HG02973 (cell line): ENCODE measurements around the gene TGFBRAP1.
A peak's percentile ranks its signal among the peaks of the same experiment; 100 is the strongest.

Experiments used
- ATAC-seq: cut with Tn5 transposase; IDR thresholded peaks from one replicate; pipeline ENCODE4 v1.9.1; 2021; ENCODE audit warnings: moderate library complexity; ENCODE audit not compliant: unreplicated experiment

Gene TGFBRAP1

DNA sequence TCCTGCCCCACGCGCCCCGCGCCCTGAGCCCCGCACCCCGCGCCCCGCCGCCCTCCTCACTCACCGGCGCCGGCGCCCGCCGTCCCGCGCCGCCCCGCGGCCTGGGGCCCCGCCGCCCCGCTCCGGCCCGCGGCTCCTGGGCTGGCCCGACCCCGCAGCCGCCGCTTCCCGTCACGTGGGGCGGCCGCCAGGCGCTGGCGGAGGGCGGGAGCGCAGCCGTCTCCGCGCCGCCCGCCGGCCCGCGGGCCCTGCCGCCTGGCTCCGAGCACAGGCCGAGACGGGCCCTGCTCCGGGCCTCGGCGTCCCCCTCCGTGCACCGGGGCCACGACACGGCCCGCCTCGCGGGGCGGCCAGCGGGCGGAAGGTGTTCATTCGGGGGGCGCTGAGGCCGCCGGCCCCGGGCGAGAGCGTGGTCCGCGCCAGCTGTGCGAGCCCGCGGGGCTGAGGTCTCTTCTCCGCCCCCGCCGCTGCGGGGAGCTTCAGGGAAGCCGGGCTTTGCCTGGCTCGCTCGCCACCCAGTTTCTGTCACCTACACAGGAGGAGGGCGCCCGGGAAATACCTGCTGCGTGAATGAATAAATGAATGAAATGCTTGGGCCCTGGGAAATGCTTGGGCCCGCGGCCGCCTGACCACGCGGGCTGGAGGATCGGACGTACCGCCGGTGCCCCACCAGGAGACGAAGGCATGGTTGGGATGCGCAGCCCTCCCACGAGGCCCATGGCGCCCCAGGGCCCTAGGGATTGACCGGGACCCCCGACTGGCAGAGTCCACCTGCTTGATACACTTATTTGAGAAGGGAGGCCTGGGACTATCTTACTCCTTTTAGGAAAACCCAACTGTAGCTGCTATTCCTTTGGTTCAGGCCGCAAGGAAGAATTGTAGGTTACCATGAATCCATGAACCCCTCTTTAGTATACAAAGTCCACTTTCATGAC, at the start of gene TGFBRAP1:
Gene TGFBRAP1, minus strand, starts transcription at position 175 of the 935 bp plus-strand sequence. CDS start 21,434 bp downstream, outside the sequence.
- ATAC-seq: peak; percentile 68

DNA sequence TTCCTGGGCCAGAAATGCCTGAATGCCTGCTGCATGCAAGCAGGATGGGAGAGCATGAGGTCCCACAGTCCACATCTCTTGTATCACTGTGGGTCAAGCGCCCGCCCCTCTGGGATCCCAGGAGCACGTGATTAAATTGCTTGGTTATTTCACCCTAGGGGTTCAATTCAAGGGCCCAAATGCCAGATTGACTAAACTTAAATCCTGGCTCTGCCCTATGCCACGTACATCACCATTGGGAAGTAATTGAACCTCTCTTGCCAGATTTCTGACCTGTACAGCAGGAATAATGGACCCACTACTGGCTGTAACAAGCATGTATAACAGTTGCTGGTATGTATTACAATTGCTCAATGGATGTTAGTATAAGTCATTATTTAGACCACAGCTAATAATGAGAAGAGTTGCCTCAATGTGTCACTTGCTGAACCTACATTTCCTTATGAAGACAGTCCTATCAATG, 49.4 kb upstream of the TGFBRAP1 start:
- no peak for ATAC-seq

- no peak for ATAC-seq
Measured at GRCh38 chr2:105378276-105378840, 48.8 kb upstream of the TGFBRAP1 start.

GRCh38 chr2:105377871-105378270, 48.3 kb upstream of the TGFBRAP1 start:
- no peak for ATAC-seq

DNA sequence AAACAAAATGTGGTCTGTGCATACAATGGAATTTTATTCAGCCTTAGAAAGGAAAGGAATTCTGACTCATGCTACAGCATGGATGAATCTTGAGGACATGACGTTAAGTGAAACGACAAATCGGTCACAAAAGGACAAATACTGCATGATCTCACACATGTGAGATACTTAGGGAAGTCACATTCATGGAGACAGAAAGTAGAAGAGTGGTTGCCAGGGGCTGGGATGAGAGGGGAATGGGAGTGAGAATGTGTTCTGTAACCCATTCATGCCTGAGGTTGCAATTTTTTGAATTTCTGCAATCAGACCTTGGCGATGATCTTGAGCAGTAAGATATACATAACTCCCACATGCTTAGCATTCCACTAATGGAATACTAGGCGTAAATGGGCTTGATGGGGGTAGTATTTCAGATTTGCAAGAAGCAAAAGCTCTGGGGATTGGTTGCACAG, 47.3 kb upstream of the TGFBRAP1 start:
- no peak for ATAC-seq

DNA sequence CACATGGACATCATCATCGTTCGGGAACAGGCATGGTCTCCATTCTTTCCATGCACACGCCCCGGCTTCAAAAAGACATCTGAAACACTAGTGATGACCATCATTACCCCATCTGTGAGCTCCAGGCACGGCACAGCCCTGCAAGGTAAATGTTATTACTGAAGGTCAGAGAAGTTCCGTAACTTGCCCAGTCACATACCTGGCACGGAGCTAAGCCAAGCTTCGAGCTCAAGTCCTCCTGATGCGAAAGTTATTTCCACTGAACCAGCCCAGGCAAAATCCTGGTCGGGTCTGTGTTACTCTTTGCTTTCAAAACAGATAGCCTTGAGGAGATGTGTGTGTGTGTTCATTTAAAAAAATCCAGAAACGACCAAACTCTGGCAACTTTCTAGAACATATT, 46.5 kb upstream of the TGFBRAP1 start:
- ATAC-seq: no peak

- no peak for ATAC-seq
Measured at GRCh38 chr2:105375001-105375561, 45.5 kb upstream of the TGFBRAP1 start.

DNA sequence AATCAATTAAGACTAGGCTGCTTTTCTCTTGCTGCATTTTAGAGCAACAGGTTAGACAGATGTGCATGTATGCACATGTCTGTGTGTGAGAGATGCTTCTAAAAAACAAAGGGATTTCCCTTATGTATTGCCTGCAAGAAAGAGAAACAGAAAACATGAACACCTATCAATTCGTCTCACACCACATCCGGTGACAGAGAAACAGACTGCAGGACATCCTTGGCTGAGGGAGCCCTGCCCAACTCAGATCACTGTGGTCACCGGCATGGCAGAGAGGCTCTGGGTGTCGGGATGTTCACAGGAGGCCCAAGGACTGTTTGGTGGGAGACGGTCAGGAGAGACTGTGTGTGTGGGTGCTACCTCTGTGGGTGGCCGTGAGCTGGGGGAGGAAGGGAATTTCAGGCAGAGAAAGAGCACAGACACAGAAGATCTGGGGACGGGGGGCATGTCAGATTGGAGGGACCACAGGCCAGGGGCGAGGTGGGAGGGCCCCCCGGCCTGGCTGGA, 44.4 kb upstream of the TGFBRAP1 start:
- ATAC-seq: peak; percentile 89

- no peak for ATAC-seq
Measured at GRCh38 chr2:105373344-105373781, 43.8 kb upstream of the TGFBRAP1 start.

DNA sequence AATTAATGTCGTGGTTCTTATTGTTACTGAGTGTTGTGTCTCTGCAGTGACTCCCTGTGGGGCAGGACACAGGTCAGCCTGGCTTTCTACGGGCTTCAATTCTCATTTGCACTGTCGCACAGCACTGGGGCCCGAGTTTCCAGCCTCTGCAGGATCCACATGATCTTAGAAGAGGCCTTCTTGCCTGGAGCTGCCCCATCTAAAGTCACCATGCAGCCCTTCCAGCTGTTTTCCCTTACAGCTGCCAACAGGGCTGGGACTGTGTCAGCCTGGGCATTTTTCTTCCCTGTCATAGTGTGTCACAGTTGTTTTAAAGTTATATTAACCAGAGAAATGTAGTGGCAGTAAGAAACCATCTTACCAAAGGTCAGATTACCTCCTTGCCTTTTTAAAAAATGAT, 42.3 kb upstream of the TGFBRAP1 start:
- ATAC-seq: no peak

- ATAC-seq: no peak
Measured at GRCh38 chr2:105371156-105371555, 41.6 kb upstream of the TGFBRAP1 start.

DNA sequence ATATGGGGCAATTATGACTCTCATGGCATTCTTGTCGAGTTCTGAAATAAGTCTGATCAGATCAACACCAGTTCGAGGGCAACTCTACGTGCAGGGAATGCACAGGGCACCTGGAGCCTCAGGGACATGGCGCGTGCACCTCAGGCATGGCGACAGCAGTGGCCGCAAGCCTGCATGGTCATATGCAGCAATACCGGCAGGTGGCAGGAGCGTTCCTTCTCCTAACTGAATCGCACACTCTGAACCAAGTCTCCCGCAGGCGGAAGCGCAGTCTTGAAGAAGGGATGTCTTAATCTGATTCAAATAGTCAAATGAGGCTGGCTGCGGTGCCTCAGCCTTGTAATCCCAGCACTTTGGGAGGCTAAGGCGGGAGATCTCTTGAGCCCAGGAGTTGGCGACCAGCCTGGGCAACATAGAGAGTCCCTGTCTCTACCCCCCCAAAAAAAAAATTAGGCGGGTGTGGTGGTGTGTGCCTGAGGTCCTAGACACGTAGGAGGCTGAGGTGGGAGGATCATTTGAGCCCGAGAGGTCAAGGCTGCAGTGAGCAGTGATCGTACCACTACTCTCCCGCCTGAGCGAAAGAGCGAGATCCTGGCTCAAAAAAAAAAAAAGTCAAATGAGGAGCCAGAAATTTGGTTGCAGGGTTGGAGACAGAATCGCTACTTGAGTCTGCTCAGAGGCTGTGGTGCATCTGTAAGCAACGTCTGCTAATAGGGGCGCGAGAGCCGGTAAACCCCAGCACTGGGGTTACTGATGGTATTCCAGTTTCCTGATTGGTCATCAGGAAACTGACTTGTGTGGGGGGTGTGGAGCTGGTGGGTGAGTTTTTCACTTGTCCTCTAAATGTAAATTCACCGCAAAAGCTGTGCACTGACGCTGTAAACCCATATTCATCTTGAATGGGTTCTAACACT, 40.5 kb upstream of the TGFBRAP1 start:
- ATAC-seq: peak; percentile 89

DNA sequence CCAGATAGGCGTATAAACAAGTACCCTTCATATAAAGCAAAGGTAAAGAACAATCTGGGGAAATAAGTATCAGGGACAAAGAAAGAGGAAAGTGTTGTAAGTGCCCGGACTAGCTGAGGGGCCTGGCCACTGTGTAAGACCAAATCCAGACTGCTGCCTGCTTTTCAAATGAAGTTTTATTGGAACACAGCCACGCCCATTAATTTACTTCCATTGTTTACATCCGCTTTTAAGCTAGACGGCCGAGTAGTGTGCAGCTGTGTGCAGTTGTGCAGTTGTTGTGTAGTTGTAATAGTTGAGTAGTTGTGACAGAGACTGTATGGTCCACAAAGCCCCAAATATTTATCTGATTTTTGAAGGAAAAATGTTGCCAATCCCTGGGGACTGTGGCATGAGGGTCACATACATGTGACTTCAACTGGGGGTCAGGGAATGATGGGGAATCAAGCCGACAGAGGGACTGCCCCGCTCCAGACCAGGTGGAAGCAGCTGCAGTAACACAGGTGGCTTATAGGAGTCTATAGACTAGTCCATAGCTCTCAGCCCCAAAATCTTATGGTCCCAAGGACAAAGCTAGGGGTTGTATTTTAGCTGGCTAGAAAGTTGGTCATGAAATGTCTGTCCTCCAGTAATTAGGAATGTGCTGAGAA, 39.3 kb upstream of the TGFBRAP1 start:
- ATAC-seq: no peak

GRCh38 chr2:105365206-105365605, 35.7 kb upstream of the TGFBRAP1 start:
- no peak for ATAC-seq

GRCh38 chr2:105364436-105365139, 35.1 kb upstream of the TGFBRAP1 start:
- no peak for ATAC-seq

DNA sequence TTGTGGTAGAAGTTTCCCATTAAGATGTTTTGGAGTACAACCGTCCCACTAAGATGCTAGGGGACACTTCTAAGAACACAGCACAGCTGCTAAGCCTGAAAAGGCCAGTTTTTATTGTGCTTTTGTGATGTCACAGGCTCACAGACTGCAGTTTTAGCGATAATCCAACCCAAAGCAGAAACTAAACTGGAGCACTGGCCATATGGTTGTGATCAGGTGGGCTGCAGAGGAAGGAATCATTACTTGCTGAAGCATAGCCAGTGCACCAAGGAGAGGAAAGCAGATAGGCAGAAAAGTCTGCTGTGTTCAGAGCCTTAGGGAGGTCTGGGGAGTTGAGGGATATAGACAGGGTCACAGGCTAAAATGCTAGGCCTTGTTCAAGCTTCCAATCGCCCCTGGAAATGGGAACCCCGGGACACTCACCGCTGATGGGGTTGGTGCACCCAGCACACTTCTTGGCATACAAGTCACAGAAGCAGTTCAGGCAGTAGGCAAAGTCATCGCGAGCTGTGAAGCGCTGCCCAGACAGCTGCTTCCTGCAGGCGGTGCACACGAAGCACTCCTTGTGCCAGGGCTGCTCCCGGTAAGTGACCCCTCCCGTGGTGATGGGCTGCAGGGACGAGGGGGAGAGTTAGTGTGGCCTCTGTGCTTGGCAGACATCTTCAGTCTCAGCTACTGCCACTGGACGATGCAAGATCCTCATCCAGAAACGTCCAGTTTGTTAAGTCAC, 33.5 kb upstream of the TGFBRAP1 start:
- no peak for ATAC-seq

DNA sequence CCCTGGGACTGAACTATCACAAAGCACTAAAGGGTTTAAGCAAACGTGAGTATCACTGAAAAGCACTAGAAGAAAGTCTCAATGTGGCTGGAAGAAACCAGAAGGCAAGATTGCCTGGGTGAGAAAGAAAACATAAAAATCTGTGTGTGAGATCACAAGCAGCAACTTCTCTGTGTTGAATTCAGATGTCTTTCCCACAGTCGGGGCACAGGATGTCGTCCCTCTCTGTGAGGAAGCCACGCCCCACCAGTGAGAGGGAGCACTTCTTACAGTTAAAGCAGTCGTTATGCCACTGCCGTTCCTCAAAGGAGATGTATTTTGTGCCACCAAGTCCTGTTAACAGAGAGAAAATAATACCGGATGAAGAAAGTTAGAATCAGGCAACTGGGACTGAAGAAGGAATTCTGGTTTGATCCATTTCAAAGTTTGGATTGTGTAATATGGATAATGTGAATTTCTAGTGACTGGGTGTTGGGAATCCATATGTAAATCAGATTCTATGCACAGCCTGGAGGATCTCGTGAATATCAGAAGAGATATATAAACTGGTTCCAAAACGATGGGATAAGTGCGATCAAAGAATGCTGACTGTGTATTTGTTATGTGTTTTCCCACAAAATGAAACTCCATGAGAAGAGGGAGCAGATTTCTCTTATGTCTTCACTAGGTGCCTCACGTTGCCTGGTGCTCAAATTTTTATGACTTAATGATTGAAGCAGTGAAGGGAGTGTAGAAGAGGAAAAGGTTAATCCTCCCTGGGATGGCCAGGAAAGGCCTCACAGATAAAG, 31.8 kb upstream of the TGFBRAP1 start:
- no peak for ATAC-seq

DNA sequence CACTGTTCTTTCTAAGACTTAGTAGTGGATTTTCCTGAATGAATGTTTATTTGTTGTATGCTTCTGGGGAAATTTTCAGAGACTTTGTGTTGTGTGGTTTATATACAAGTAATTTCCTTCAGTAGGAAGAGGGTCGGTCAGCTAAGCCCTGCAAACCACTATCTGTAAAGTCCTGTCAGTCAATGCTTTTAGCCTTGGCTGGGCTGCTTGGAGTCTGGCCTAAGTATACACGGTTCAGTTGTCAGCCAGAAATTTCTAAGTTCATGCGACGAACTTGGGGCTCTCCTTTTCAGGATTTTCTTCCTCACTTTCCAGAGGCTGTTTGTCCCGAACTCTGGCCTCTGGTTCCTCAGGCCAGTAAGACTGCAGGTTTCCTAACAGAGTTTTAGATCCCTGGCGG, 29.1 kb upstream of the TGFBRAP1 start:
- ATAC-seq: no peak
